Suppressor macrophage treated with lipopolysaccharide for 1 hour (primary cell): ENCODE data around the gene PRDM8.

ENCODE experiments used
- DNase-seq, 3 donors: peaks; one replicate each; pipeline ENCODE4 v3.0.0-alpha.2; 2020 to 2022

Gene PRDM8

GRCh38 chr4:80184053-80184824 lies 13.1 kb upstream of the PRDM8 start:
- peak; percentile 88 to 98 (median 96) for DNase-seq

- no peak for DNase-seq
These were observed 12.2 kb upstream of the PRDM8 start for GRCh38 chr4:80184825-80185756.

GRCh38 chr4:80185787-80186548 lies 11.3 kb upstream of the PRDM8 start:
- peak in 2 of 3 donors; percentile 16 to 18 for DNase-seq

GRCh38 chr4:80186676-80187075 lies 10.6 kb upstream of the PRDM8 start:
- DNase-seq: peak in 1 of 3 donors; percentile 11

GRCh38 chr4:80187677-80188076 lies 9.6 kb upstream of the PRDM8 start:
- DNase-seq: peak in 1 of 3 donors; percentile 16

- peak in 1 of 3 donors; percentile 14 for DNase-seq
These were observed 8.9 kb upstream of the PRDM8 start for GRCh38 chr4:80188457-80188800.

GRCh38 chr4:80188801-80189458 lies 8.4 kb upstream of the PRDM8 start:
- peak in 1 of 3 donors; percentile 12 for DNase-seq

- peak in 1 of 3 donors; percentile 12 for DNase-seq
These were observed 7.7 kb upstream of the PRDM8 start for GRCh38 chr4:80189581-80189955.

- DNase-seq: peak in 1 of 3 donors; percentile 15
These were observed 7.2 kb upstream of the PRDM8 start for GRCh38 chr4:80189956-80190677.

GRCh38 chr4:80192252-80192866 lies 4.9 kb upstream of the PRDM8 start:
- DNase-seq: no peak

GRCh38 chr4:80192937-80193336 lies 4.4 kb upstream of the PRDM8 start:
- DNase-seq: peak; percentile 34 to 42 (median 41)

GRCh38 chr4:80195441-80196140 lies 1.7 kb upstream of the PRDM8 start:
- peak; percentile 68 to 75 (median 74) for DNase-seq

- DNase-seq: peak in 2 of 3 donors; percentile 10 to 13
These were observed 913 bp upstream of the PRDM8 start for GRCh38 chr4:80196259-80196921.

GRCh38 chr4:80197601-80198440 lies 518 bp downstream of the PRDM8 start:
- DNase-seq: peak; percentile 31 to 52 (median 46)

GRCh38 chr4:80198441-80198837 lies 1.1 kb downstream of the PRDM8 start:
- DNase-seq: no peak

- no peak for DNase-seq
These were observed 1.8 kb downstream of the PRDM8 start for GRCh38 chr4:80199004-80199560.

GRCh38 chr4:80199947-80200346 lies 2.6 kb downstream of the PRDM8 start:
- DNase-seq: peak in 1 of 3 donors; percentile 14
